GM23338 (cell line): ENCODE data around the gene PYM1. TPM values are rescaled to one million over a fixed set of nuclear protein-coding genes. Genes with fewer than 3 reads are reported as not detected.
"Not testable (repeated sequence)": the region's sequence is repeated elsewhere in the genome, so short reads cannot be mapped to it uniquely, and the experiment has no call there.

Source experiments
- ATAC-seq: fragments of 200-7000 bp; cut with Tn5 transposase; 3 replicates; pipeline ENCODE4 v1.9.1; 2020
- DNase-seq: peaks from one replicate; pipeline ENCODE4 v3.0.0-alpha.2; 2015; ENCODE audit warnings: low spot score
- H2AFZ ChIP-seq: fragments of 200-600 bp; sonication (generic); 2 replicates; pipeline ENCODE4 v1.8.0; 2016; ENCODE audit warnings: antibody characterized with exemption, mild to moderate bottlenecking, moderate library complexity
- H3F3A ChIP-seq: fragments of 200-600 bp; sonication (generic); replicated peaks from 2 replicates; pipeline ENCODE4 v1.8.0; 2017; ENCODE audit warnings: antibody characterized with exemption, mixed run types, low read depth
- H3K27ac ChIP-seq: fragments of 200-600 bp; sonication (generic); 2 replicates; pipeline ENCODE4 v1.6.1; 2016; ENCODE audit warnings: low read depth
- H3K27me3 ChIP-seq: fragments of 200-600 bp; sonication (generic); 2 replicates; pipeline ENCODE4 v1.8.0; 2016; ENCODE audit warnings: mild to moderate bottlenecking, mixed run types, moderate library complexity; ENCODE audit not compliant: insufficient read depth
- H3K36me3 ChIP-seq: fragments of 200-600 bp; sonication (generic); 2 replicates; pipeline ENCODE4 v1.8.0; 2016; ENCODE audit warnings: mild to moderate bottlenecking; ENCODE audit not compliant: insufficient read depth
- H3K4me1 ChIP-seq: fragments of 200-600 bp; sonication (generic); 2 replicates; pipeline ENCODE4 v1.8.0; 2016; ENCODE audit warnings: mild to moderate bottlenecking, moderate library complexity; ENCODE audit not compliant: insufficient read depth
- H3K4me2 ChIP-seq: fragments of 200-600 bp; sonication (generic); 2 replicates; pipeline ENCODE4 v1.7.1; 2017; ENCODE audit warnings: mixed run types
- H3K4me3 ChIP-seq: fragments of 200-600 bp; sonication (generic); 2 replicates; pipeline ENCODE4 v1.6.1; 2016; ENCODE audit warnings: mixed run types
- H3K79me2 ChIP-seq: fragments of 200-600 bp; sonication (generic); replicated peaks from 2 replicates; pipeline ENCODE4 v1.8.0; 2017; ENCODE audit warnings: mild to moderate bottlenecking; ENCODE audit not compliant: insufficient read depth
- H3K9me2 ChIP-seq: fragments of 200-600 bp; sonication (generic); 2 replicates; pipeline ENCODE4 v1.8.0; 2017; ENCODE audit not compliant: insufficient read depth
- H4K20me1 ChIP-seq: fragments of 200-600 bp; sonication (generic); replicated peaks from 2 replicates; pipeline ENCODE4 v1.8.0; 2017; ENCODE audit warnings: mild to moderate bottlenecking; ENCODE audit not compliant: insufficient read depth
- H3K27ac Mint-ChIP-seq: 2 replicates; pipeline ENCODE4 v1.8.0; 2020; ENCODE audit warnings: inconsistent platforms, mild to moderate bottlenecking, moderate library complexity, mixed read lengths
- H3K27me3 Mint-ChIP-seq: 3 replicates; pipeline ENCODE4 v1.8.0; 2022; ENCODE audit warnings: low read depth, mild to moderate bottlenecking, moderate library complexity, mixed read lengths, inconsistent platforms; ENCODE audit not compliant: insufficient read depth, poor library complexity
- H3K36me3 Mint-ChIP-seq: 3 replicates; pipeline ENCODE4 v1.8.0; 2021; ENCODE audit warnings: low read depth, mild to moderate bottlenecking, inconsistent platforms, moderate library complexity, mixed read lengths
- H3K4me1 Mint-ChIP-seq: 3 replicates; pipeline ENCODE4 v1.8.0; 2020; ENCODE audit warnings: mild to moderate bottlenecking, inconsistent platforms, mixed read lengths
- H3K4me3 Mint-ChIP-seq: 3 replicates; pipeline ENCODE4 v1.8.0; 2021; ENCODE audit warnings: moderate library complexity, mild to moderate bottlenecking, inconsistent platforms, mixed read lengths
- H3K9me3 Mint-ChIP-seq: 3 replicates; pipeline ENCODE4 v1.8.0; 2020; ENCODE audit warnings: moderate library complexity, mild to moderate bottlenecking, inconsistent platforms, mixed read lengths
- CREB1 ChIP-seq: fragments of 250-450 bp; sonication (Bioruptor Pico); IDR thresholded peaks from 2 replicates; pipeline ENCODE4 v1.5.0; 2020; ENCODE audit warnings: low read depth, mild to moderate bottlenecking, moderate library complexity
- EZH2 ChIP-seq: fragments of 200-600 bp; sonication (generic); IDR thresholded peaks from one replicate; pipeline ENCODE4 v1.8.0; 2017; ENCODE audit warnings: antibody characterized with exemption, mild to moderate bottlenecking, low read depth; ENCODE audit not compliant: unreplicated experiment
- EZH2phosphoT487 ChIP-seq: fragments of 200-600 bp; sonication (generic); IDR thresholded peaks from one replicate; pipeline ENCODE4 v1.8.1; 2018; ENCODE audit warnings: antibody characterized with exemption; ENCODE audit not compliant: unreplicated experiment
- JUNB ChIP-seq: IDR thresholded peaks from one replicate; pipeline ENCODE4 v1.6.1; 2016; ENCODE audit warnings: antibody characterized with exemption; ENCODE audit not compliant: unreplicated experiment
- NANOG ChIP-seq: IDR thresholded peaks from 2 replicates; pipeline ENCODE4 v1.6.1; 2016; ENCODE audit warnings: antibody characterized with exemption, borderline replicate concordance
- POLR2AphosphoS5 ChIP-seq: IDR thresholded peaks from 2 replicates; pipeline ENCODE4 v1.6.1; 2016; ENCODE audit warnings: antibody characterized with exemption, low read depth
- STAT1 ChIP-seq: IDR thresholded peaks from one replicate; pipeline ENCODE4 v1.6.1; 2016; ENCODE audit warnings: antibody characterized with exemption; ENCODE audit not compliant: unreplicated experiment
- ZNF114 ChIP-seq: fragments of 250-450 bp; sonication (Bioruptor Pico); IDR thresholded peaks from 2 replicates; pipeline ENCODE4 v1.5.0; 2020; ENCODE audit warnings: mild to moderate bottlenecking, moderate library complexity
- ZNF331 ChIP-seq: fragments of 250-450 bp; sonication (Bioruptor Pico); IDR thresholded peaks from 2 replicates; pipeline ENCODE4 v1.5.0; 2020; ENCODE audit warnings: low read depth, mild to moderate bottlenecking, moderate library complexity
- polyA plus RNA-seq: library from polyadenylated mRNA; unstranded; fragments of >200 nt; fragmentation: Nextera tagmentation; extraction: Ambion mirVana; gene quantifications from 2 replicates; pipeline ENCODE4 v1.2.1, GENCODE V29; 2016
- total RNA-seq: library from RNA; depleted of rRNA; stranded (reverse); fragments of >200 nt; shearing (Covaris generic); gene quantifications from 2 replicates; pipeline ENCODE4 v1.2.3, GENCODE V29; 2014
- TF ChIP-seq, protein P1 (sequence below): IDR thresholded peaks from one replicate; pipeline ENCODE4 v1.6.1; 2018; ENCODE audit warnings: antibody characterized with exemption; ENCODE audit not compliant: unreplicated experiment
- TF ChIP-seq, protein P2 (sequence below): IDR thresholded peaks from 2 replicates; pipeline ENCODE4 v1.6.1; 2016; ENCODE audit warnings: antibody characterized with exemption

PYM1 gene
- total and polyA plus RNA-seq, 2 experiments from 2014 or later, result 70.2 to 150 TPM

DNA sequence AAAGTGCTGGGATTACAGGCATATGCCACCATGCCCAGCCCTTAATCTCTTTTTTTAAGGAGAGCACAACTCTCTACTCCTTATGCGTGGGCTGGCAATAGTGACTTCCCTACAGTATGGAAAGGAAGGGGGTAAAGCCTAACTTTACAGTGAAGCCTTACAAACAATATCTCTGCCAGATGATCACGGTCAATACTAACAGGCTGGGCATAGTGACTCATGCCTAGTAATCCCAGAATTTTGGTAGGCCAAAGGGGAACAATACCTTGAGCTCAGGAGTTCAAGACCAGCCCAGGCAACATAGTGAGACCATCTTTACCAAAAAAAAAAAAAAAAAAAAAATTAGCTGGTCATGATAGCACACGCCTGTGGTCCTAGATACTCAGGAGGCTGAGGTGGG is 5.6 kb downstream of the PYM1 start (continued):
- TF ChIP-seq, protein P1, sequence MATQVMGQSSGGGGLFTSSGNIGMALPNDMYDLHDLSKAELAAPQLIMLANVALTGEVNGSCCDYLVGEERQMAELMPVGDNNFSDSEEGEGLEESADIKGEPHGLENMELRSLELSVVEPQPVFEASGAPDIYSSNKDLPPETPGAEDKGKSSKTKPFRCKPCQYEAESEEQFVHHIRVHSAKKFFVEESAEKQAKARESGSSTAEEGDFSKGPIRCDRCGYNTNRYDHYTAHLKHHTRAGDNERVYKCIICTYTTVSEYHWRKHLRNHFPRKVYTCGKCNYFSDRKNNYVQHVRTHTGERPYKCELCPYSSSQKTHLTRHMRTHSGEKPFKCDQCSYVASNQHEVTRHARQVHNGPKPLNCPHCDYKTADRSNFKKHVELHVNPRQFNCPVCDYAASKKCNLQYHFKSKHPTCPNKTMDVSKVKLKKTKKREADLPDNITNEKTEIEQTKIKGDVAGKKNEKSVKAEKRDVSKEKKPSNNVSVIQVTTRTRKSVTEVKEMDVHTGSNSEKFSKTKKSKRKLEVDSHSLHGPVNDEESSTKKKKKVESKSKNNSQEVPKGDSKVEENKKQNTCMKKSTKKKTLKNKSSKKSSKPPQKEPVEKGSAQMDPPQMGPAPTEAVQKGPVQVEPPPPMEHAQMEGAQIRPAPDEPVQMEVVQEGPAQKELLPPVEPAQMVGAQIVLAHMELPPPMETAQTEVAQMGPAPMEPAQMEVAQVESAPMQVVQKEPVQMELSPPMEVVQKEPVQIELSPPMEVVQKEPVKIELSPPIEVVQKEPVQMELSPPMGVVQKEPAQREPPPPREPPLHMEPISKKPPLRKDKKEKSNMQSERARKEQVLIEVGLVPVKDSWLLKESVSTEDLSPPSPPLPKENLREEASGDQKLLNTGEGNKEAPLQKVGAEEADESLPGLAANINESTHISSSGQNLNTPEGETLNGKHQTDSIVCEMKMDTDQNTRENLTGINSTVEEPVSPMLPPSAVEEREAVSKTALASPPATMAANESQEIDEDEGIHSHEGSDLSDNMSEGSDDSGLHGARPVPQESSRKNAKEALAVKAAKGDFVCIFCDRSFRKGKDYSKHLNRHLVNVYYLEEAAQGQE, result no peak
- no peak for TF ChIP-seq CREB1 (CRISPR knock-in tag)

DNA sequence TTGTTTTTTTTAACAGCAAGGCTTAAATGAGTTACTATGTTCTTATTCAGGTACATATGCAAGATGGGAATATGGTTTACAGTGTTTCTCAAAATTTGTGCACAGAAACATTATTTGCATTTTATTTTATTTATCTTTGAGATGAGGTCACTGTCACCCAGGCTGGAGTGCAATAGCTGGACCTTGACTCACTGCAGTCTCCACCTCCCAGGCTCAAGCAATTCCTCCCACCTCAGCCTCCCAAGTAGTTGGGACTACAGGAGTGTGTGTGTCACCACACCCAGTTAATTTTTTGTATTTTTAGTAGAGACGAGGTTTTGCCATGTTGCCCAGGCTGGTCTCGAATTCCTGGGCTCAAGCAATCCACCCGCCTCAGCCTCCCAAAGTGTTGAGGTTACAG is 8.7 kb downstream of the PYM1 start:
- not testable (repeated sequence) for H3K27me3 Mint-ChIP-seq, H3K27me3 ChIP-seq, H3K4me3 Mint-ChIP-seq, H3K9me2 ChIP-seq, H3K4me1 ChIP-seq, H3K4me1 Mint-ChIP-seq, ATAC-seq, H3F3A ChIP-seq, H3K4me2 ChIP-seq, H3K27ac Mint-ChIP-seq, DNase-seq, H3K9me3 Mint-ChIP-seq, H3K4me3 ChIP-seq, H3K36me3 ChIP-seq, H2AFZ ChIP-seq
- peaks cover 25% of the 10 kb centered on the region for H4K20me1 ChIP-seq
- peak overlapping the region; percentile 63; the same call in 1 of the 2 replicates for H3K27ac ChIP-seq
- peaks cover 38% of the 10 kb centered on the region for H3K36me3 Mint-ChIP-seq
- H3K79me2 ChIP-seq, result peaks cover 100% of the 10 kb centered on the region

DNA sequence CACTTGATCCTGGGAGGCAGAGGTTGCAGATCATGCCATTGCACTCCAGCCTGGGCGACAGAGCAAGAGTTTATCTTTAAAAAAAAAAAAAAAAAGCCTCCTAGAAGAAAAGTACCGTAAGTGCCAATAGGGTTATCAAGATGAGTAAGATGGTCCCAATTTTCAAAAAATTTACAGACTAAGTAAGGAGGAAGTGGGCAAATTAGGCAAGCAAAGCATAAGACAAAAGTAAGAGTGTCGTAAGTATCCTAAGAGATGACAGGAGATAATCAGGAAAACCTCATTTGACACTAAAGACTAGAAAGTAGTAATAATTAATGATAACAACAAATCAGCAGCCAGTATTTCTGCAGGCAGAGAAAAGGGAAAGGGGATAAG is 12.2 kb downstream of the PYM1 start:
- H4K20me1 ChIP-seq, result peaks cover 33% of the 10 kb centered on the region
- Mint-ChIP-seq H3K36me3 (peaks cover 34% of the 10 kb centered on the region), H3K4me1 (no peaks in the 10 kb centered on the region; the same call in 2 of the 3 replicates), H3K4me3 (no peak overlapping the region), H3K27ac (no peak overlapping the region), H3K9me3 (no peaks in the 10 kb centered on the region; the same call in 2 of the 3 replicates), H3K27me3 (no peaks in the 10 kb centered on the region)
- no peak overlapping the region for H3K4me3 ChIP-seq
- DNase-seq (no peak), ATAC-seq (no peak)
- no peak overlapping the region for H2AFZ ChIP-seq
- no peaks in the 10 kb centered on the region for H3F3A ChIP-seq
- H3K9me2 ChIP-seq, result no peaks in the 10 kb centered on the region
- peaks cover 5% of the 10 kb centered on the region; the same call in 1 of the 2 replicates for H3K36me3 ChIP-seq
- H3K4me1 ChIP-seq, result no peaks in the 10 kb centered on the region
- H3K27me3 ChIP-seq, result no peaks in the 10 kb centered on the region
- H3K27ac ChIP-seq, result no peak overlapping the region
- peaks cover 98% of the 10 kb centered on the region for H3K79me2 ChIP-seq
- no peak overlapping the region for H3K4me2 ChIP-seq
- TF ChIP-seq STAT1 (no peak), CREB1 (CRISPR knock-in tag) (no peak), ZNF331 (CRISPR knock-in tag) (no peak), JUNB (no peak), EZH2phosphoT487 (no peak), EZH2 (no peak), POLR2AphosphoS5 (no peak), ZNF114 (CRISPR knock-in tag) (no peak), NANOG (no peak)
- TF ChIP-seq, protein P2, sequence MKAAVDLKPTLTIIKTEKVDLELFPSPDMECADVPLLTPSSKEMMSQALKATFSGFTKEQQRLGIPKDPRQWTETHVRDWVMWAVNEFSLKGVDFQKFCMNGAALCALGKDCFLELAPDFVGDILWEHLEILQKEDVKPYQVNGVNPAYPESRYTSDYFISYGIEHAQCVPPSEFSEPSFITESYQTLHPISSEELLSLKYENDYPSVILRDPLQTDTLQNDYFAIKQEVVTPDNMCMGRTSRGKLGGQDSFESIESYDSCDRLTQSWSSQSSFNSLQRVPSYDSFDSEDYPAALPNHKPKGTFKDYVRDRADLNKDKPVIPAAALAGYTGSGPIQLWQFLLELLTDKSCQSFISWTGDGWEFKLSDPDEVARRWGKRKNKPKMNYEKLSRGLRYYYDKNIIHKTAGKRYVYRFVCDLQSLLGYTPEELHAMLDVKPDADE, result no peak
- TF ChIP-seq, protein P1, result no peak
